ENCODE results near the gene OXSR1. TPM values are rescaled to one million over a fixed set of nuclear protein-coding genes. Genes with fewer than 3 reads are reported as not detected.
"Not testable (repeated sequence)": the region's sequence is repeated elsewhere in the genome, so short reads cannot be mapped to it uniquely, and the experiment has no call there.

OXSR1 gene
- total RNA-seq, 1 donor from 2014 or later: 36.0 TPM

GRCh38 chr3:38154625-38155255, 10.6 kb upstream of the OXSR1 start:
- no peak for TF ChIP-seq CTCF (IDR thresholded peaks at IDR 0.05; ENCODE audit: unreplicated experiment)
- no peak for DNase-seq (ENCODE audit: low spot score)
- peak overlapping the region; percentile 2 for H3K27ac Mint-ChIP-seq (ENCODE audit: unreplicated experiment)
- no peaks in the 10 kb centered on the region for H3K9me3 Mint-ChIP-seq (ENCODE audit: unreplicated experiment)
- peaks cover under 1% of the 10 kb centered on the region for H3K4me1 Mint-ChIP-seq (ENCODE audit: unreplicated experiment)
- peaks cover 3% of the 10 kb centered on the region for H3K27me3 Mint-ChIP-seq (ENCODE audit: unreplicated experiment)
- H3K36me3 Mint-ChIP-seq (ENCODE audit: low read depth, unreplicated experiment): no peaks in the 10 kb centered on the region
- no peak overlapping the region for H3K4me3 Mint-ChIP-seq (ENCODE audit: unreplicated experiment)

DNA sequence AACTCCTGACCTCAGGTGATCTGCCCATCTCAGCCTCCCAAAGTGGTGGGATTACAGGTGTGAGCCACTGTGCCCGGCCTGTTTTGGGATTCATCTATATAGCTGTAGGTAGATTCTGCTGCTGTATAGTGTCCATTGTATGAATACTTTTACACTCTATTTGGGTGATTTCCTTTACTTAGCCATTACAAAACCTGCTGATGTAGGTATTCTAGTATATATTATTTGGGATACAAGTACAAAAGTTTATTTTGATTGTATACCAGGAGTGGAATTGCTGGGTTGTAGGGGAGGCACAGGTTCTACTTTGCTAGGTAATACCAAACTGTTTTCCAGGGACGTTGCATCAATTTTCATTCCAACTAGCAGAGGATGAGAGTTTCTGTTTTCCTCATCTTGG, 9.5 kb upstream of the OXSR1 start:
- Mint-ChIP-seq H3K9me3 (ENCODE audit: unreplicated experiment) (no peaks in the 10 kb centered on the region), H3K4me1 (ENCODE audit: unreplicated experiment) (no peaks in the 10 kb centered on the region), H3K36me3 (ENCODE audit: low read depth, unreplicated experiment) (no peaks in the 10 kb centered on the region), H3K4me3 (ENCODE audit: unreplicated experiment) (no peak overlapping the region), H3K27me3 (ENCODE audit: unreplicated experiment) (peaks cover 3% of the 10 kb centered on the region), H3K27ac (ENCODE audit: unreplicated experiment) (no peak overlapping the region)
- DNase-seq (ENCODE audit: low spot score): no peak
- no peak for TF ChIP-seq CTCF (IDR thresholded peaks at IDR 0.05; ENCODE audit: unreplicated experiment)

DNA sequence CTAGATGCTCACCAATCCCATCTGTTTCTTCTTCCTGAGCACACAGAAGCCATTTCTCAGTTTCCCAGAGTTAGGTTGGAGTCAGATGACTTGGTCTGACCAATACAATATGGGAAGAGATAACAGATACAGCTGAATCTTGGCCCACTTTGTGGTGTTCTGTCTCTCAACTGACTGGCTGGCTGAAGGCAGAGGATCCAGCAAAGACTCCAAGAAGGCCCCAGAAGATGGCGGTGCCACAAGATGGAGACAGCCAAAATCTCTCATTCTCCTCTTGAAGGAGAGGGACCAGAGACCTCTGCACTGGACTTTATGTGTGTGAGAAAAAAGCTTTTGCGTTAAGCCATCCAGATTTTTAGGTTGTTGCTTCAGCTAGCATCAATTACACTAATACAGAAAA, 8.2 kb upstream of the OXSR1 start:
- no peaks in the 10 kb centered on the region for H3K36me3 Mint-ChIP-seq (ENCODE audit: low read depth, unreplicated experiment)
- H3K9me3 Mint-ChIP-seq (ENCODE audit: unreplicated experiment): no peaks in the 10 kb centered on the region
- peaks cover 3% of the 10 kb centered on the region for H3K27me3 Mint-ChIP-seq (ENCODE audit: unreplicated experiment)
- H3K27ac Mint-ChIP-seq (ENCODE audit: unreplicated experiment): no peak overlapping the region
- H3K4me3 Mint-ChIP-seq (ENCODE audit: unreplicated experiment): no peak overlapping the region
- no peak for TF ChIP-seq CTCF (IDR thresholded peaks at IDR 0.05; ENCODE audit: unreplicated experiment)
- no peak for DNase-seq (ENCODE audit: low spot score)
- H3K4me1 Mint-ChIP-seq (ENCODE audit: unreplicated experiment): no peaks in the 10 kb centered on the region

DNA sequence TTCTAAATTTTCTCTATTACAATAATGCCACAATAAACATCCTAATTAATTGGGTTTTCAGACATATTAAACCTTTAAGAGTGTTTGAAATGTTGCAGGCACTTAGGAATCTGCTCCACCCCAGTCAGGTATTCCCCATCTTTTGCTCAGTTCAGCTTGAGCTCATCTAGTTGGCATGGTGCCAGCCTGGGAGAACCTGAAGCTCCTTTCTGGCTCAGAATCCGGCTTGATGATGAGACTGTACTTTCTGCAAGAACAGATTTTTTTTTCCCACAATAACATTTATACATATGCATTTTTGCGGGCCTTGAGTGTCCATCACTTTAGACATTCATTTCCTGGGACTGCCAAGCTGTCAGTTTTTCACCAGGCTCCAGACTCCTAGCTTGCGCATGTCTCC, 7.7 kb upstream of the OXSR1 start:
- Mint-ChIP-seq H3K4me1 (ENCODE audit: unreplicated experiment) (no peaks in the 10 kb centered on the region), H3K27me3 (ENCODE audit: unreplicated experiment) (peaks cover 3% of the 10 kb centered on the region), H3K36me3 (ENCODE audit: low read depth, unreplicated experiment) (no peaks in the 10 kb centered on the region), H3K9me3 (ENCODE audit: unreplicated experiment) (no peaks in the 10 kb centered on the region), H3K4me3 (ENCODE audit: unreplicated experiment) (no peak overlapping the region), H3K27ac (ENCODE audit: unreplicated experiment) (no peak overlapping the region)
- DNase-seq (ENCODE audit: low spot score): no peak
- TF ChIP-seq CTCF (IDR thresholded peaks at IDR 0.05; ENCODE audit: unreplicated experiment): no peak

DNA sequence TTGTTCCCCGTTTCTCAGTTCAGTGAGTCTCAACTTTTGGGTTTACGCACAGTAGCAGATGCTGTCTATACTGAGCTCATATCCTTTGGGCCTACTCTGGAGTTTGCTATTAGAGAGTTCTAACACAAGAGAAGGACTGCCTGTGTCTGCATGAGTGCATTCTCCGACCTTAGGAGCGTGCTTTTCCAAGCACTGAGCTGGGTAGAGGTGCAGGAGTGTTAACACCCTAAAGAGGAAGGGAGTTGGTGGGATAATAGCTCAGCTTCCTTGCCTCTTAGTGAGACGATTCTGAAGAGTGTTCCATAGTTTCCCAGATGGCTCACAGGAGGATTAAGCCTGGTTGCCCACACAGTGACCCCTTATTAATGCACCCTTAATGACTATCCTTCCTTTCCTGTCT, 6.9 kb upstream of the OXSR1 start:
- no peak for TF ChIP-seq CTCF (IDR thresholded peaks at IDR 0.05; ENCODE audit: unreplicated experiment)
- Mint-ChIP-seq H3K4me1 (ENCODE audit: unreplicated experiment) (no peaks in the 10 kb centered on the region), H3K9me3 (ENCODE audit: unreplicated experiment) (no peaks in the 10 kb centered on the region), H3K36me3 (ENCODE audit: low read depth, unreplicated experiment) (no peaks in the 10 kb centered on the region), H3K4me3 (ENCODE audit: unreplicated experiment) (no peak overlapping the region), H3K27ac (ENCODE audit: unreplicated experiment) (no peak overlapping the region), H3K27me3 (ENCODE audit: unreplicated experiment) (no peaks in the 10 kb centered on the region)
- DNase-seq (ENCODE audit: low spot score): no peak

DNA sequence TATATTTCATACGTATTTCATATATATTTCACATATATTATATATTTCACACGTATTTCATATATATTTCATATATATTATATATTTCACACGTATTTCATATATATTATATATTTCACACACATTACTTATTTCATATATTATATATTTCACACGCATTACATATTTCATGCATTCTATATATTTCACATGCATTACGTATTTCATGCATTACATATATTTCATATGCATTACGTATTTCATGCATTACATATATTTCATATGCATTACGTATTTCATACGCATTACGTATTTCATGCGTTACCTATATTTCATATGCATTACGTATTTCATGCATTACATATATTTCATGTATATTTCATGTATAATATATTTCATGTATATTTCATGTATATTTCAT, 4.6 kb upstream of the OXSR1 start:
- not testable (repeated sequence) for H3K4me3 Mint-ChIP-seq (ENCODE audit: unreplicated experiment); H3K27me3 Mint-ChIP-seq (ENCODE audit: unreplicated experiment); H3K27ac Mint-ChIP-seq (ENCODE audit: unreplicated experiment); H3K9me3 Mint-ChIP-seq (ENCODE audit: unreplicated experiment); H3K4me1 Mint-ChIP-seq (ENCODE audit: unreplicated experiment); DNase-seq (ENCODE audit: low spot score); H3K36me3 Mint-ChIP-seq (ENCODE audit: low read depth, unreplicated experiment)

All from endothelial cell (in vitro differentiated cells).